GM23338 (cell line): ENCODE data around the gene HS6ST2. TPM values are rescaled to one million over a fixed set of nuclear protein-coding genes. Genes with fewer than 3 reads are reported as not detected.

Experiments
- ATAC-seq: fragments of 200-7000 bp; cut with Tn5 transposase; 3 replicates; pipeline ENCODE4 v1.9.1; 2020
- DNase-seq: peaks from one replicate; pipeline ENCODE4 v3.0.0-alpha.2; 2015; ENCODE audit warnings: low spot score
- H2AFZ ChIP-seq: fragments of 200-600 bp; sonication (generic); 2 replicates; pipeline ENCODE4 v1.8.0; 2016; ENCODE audit warnings: antibody characterized with exemption, mild to moderate bottlenecking, moderate library complexity
- H3F3A ChIP-seq: fragments of 200-600 bp; sonication (generic); replicated peaks from 2 replicates; pipeline ENCODE4 v1.8.0; 2017; ENCODE audit warnings: antibody characterized with exemption, mixed run types, low read depth
- H3K27ac ChIP-seq: fragments of 200-600 bp; sonication (generic); 2 replicates; pipeline ENCODE4 v1.6.1; 2016; ENCODE audit warnings: low read depth
- H3K27me3 ChIP-seq: fragments of 200-600 bp; sonication (generic); 2 replicates; pipeline ENCODE4 v1.8.0; 2016; ENCODE audit warnings: mild to moderate bottlenecking, mixed run types, moderate library complexity; ENCODE audit not compliant: insufficient read depth
- H3K36me3 ChIP-seq: fragments of 200-600 bp; sonication (generic); 2 replicates; pipeline ENCODE4 v1.8.0; 2016; ENCODE audit warnings: mild to moderate bottlenecking; ENCODE audit not compliant: insufficient read depth
- H3K4me1 ChIP-seq: fragments of 200-600 bp; sonication (generic); 2 replicates; pipeline ENCODE4 v1.8.0; 2016; ENCODE audit warnings: mild to moderate bottlenecking, moderate library complexity; ENCODE audit not compliant: insufficient read depth
- H3K4me2 ChIP-seq: fragments of 200-600 bp; sonication (generic); 2 replicates; pipeline ENCODE4 v1.7.1; 2017; ENCODE audit warnings: mixed run types
- H3K4me3 ChIP-seq: fragments of 200-600 bp; sonication (generic); 2 replicates; pipeline ENCODE4 v1.6.1; 2016; ENCODE audit warnings: mixed run types
- H3K79me2 ChIP-seq: fragments of 200-600 bp; sonication (generic); replicated peaks from 2 replicates; pipeline ENCODE4 v1.8.0; 2017; ENCODE audit warnings: mild to moderate bottlenecking; ENCODE audit not compliant: insufficient read depth
- H3K9me2 ChIP-seq: fragments of 200-600 bp; sonication (generic); 2 replicates; pipeline ENCODE4 v1.8.0; 2017; ENCODE audit not compliant: insufficient read depth
- H4K20me1 ChIP-seq: fragments of 200-600 bp; sonication (generic); replicated peaks from 2 replicates; pipeline ENCODE4 v1.8.0; 2017; ENCODE audit warnings: mild to moderate bottlenecking; ENCODE audit not compliant: insufficient read depth
- H3K27ac Mint-ChIP-seq: 2 replicates; pipeline ENCODE4 v1.8.0; 2020; ENCODE audit warnings: inconsistent platforms, mild to moderate bottlenecking, moderate library complexity, mixed read lengths
- H3K27me3 Mint-ChIP-seq: 3 replicates; pipeline ENCODE4 v1.8.0; 2022; ENCODE audit warnings: low read depth, mild to moderate bottlenecking, moderate library complexity, mixed read lengths, inconsistent platforms; ENCODE audit not compliant: insufficient read depth, poor library complexity
- H3K36me3 Mint-ChIP-seq: 3 replicates; pipeline ENCODE4 v1.8.0; 2021; ENCODE audit warnings: low read depth, mild to moderate bottlenecking, inconsistent platforms, moderate library complexity, mixed read lengths
- H3K4me1 Mint-ChIP-seq: 3 replicates; pipeline ENCODE4 v1.8.0; 2020; ENCODE audit warnings: mild to moderate bottlenecking, inconsistent platforms, mixed read lengths
- H3K4me3 Mint-ChIP-seq: 3 replicates; pipeline ENCODE4 v1.8.0; 2021; ENCODE audit warnings: moderate library complexity, mild to moderate bottlenecking, inconsistent platforms, mixed read lengths
- H3K9me3 Mint-ChIP-seq: 3 replicates; pipeline ENCODE4 v1.8.0; 2020; ENCODE audit warnings: moderate library complexity, mild to moderate bottlenecking, inconsistent platforms, mixed read lengths
- CTCF ChIP-seq, 2 experiments: fragments of 200-600 bp in 1 of 2; sonication (generic) in 1 of 2; conservative IDR thresholded peaks; 2 replicates each; pipeline versions ENCODE4 v1.5.1 to v1.6.1; 2016 to 2017; ENCODE audit warnings: antibody characterized with exemption in 2 of 2, low read depth in 2 of 2, mild to moderate bottlenecking in 2 of 2, moderate library complexity in 1 of 2
- EZH2 ChIP-seq: fragments of 200-600 bp; sonication (generic); IDR thresholded peaks from one replicate; pipeline ENCODE4 v1.8.0; 2017; ENCODE audit warnings: antibody characterized with exemption, mild to moderate bottlenecking, low read depth; ENCODE audit not compliant: unreplicated experiment
- NANOG ChIP-seq: IDR thresholded peaks from 2 replicates; pipeline ENCODE4 v1.6.1; 2016; ENCODE audit warnings: antibody characterized with exemption, borderline replicate concordance
- ZNF462 ChIP-seq: fragments of 250-450 bp; sonication (Bioruptor Pico); IDR thresholded peaks from 2 replicates; pipeline ENCODE4 v1.5.0; 2020; ENCODE audit warnings: mild to moderate bottlenecking, moderate library complexity
- polyA plus RNA-seq: library from polyadenylated mRNA; unstranded; fragments of >200 nt; fragmentation: Nextera tagmentation; extraction: Ambion mirVana; gene quantifications from 2 replicates; pipeline ENCODE4 v1.2.1, GENCODE V29; 2016
- total RNA-seq: library from RNA; depleted of rRNA; stranded (reverse); fragments of >200 nt; shearing (Covaris generic); gene quantifications from 2 replicates; pipeline ENCODE4 v1.2.3, GENCODE V29; 2014

Gene HS6ST2
- total and polyA plus RNA-seq, 2 experiments from 2014 or later = 0.82 to 4.8 TPM

- no peak for TF ChIP-seq ZNF462
- no peak for TF ChIP-seq NANOG
Observed at GRCh38 chrX:132999209-132999608, 40.8 kb upstream of the HS6ST2 start (continued).

DNA sequence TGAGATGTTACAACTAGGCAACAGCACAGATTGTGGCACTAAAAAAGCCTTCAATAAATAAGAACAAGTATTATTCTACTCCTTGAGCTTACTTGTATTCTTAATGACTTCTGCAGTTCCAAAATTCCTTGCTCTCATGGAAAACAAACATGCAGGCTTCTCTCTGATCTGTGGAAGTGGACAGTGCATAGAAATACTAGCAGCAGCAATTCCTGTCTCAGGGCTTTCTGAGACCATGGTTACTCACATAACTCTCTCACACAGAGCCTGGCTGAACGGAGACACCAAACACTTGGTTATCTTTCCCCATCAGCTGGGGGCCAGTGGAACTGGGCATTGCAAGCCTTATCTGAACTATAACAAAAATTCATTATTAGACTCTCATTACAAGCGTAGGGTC is 32.4 kb upstream of the HS6ST2 start:
- H3K4me1 Mint-ChIP-seq = peaks cover 4% of the 10 kb centered on the region; the same call in 1 of the 3 replicates
- H3K27ac Mint-ChIP-seq = no peak overlapping the region
- no peaks in the 10 kb centered on the region for H3K9me2 ChIP-seq
- no peak for TF ChIP-seq CTCF (conservative IDR thresholded peaks at IDR 0.05; ENCODE audit: low read depth in 2 of 2)
- TF ChIP-seq EZH2 = no peak
- no peaks in the 10 kb centered on the region for H3K27me3 ChIP-seq
- ATAC-seq = no peak
- no peaks in the 10 kb centered on the region for H3K36me3 ChIP-seq
- H3K9me3 Mint-ChIP-seq = no peaks in the 10 kb centered on the region
- H3K27me3 Mint-ChIP-seq = no peaks in the 10 kb centered on the region
- H3K4me3 Mint-ChIP-seq = no peak overlapping the region
- H3K4me3 ChIP-seq = no peak overlapping the region
- no peak overlapping the region for H3K27ac ChIP-seq
- no peak overlapping the region for H2AFZ ChIP-seq
- H3K4me2 ChIP-seq = no peak overlapping the region
- no peaks in the 10 kb centered on the region for H3K79me2 ChIP-seq
- no peak for DNase-seq
- H3K4me1 ChIP-seq = no peaks in the 10 kb centered on the region
- no peaks in the 10 kb centered on the region for H3F3A ChIP-seq
- no peaks in the 10 kb centered on the region for H3K36me3 Mint-ChIP-seq
- no peaks in the 10 kb centered on the region for H4K20me1 ChIP-seq
